ENCODE measurements around the gene ELAVL4.

The ELAVL4 gene

GRCh38 chr1:50097791-50098190, 10.9 kb upstream of the ELAVL4 start:
- Histone ChIP-seq H3K4me3 (ENCODE audit: low read depth in 1 of 5, low read length in 5 of 5) (no peak overlapping the region), H3K36me3 (ENCODE audit: control insufficient read depth in 5 of 5, insufficient read depth in 5 of 5, low read length in 5 of 5) (no peaks in the 10 kb centered on the region), H3K9ac (ENCODE audit: low read length in 5 of 5) (no peak overlapping the region), H3K4me1 (ENCODE audit: control insufficient read depth in 5 of 5, insufficient read depth in 5 of 5, low read length in 5 of 5) (no peaks in the 10 kb centered on the region), H3K9me3 (ENCODE audit: control insufficient read depth in 5 of 5, low read length in 5 of 5) (no peaks in the 10 kb centered on the region), H3K27me3 (ENCODE audit: control insufficient read depth in 5 of 5, insufficient read depth in 4 of 5, low read length in 5 of 5) (no peaks in the 10 kb centered on the region), H3K27ac (ENCODE audit: low read depth, low read length) (no peak overlapping the region)

GRCh38 chr1:50098591-50099021, 10.1 kb upstream of the ELAVL4 start:
- no peaks in the 10 kb centered on the region for H3K9me3 ChIP-seq (ENCODE audit: control insufficient read depth in 5 of 5, low read length in 5 of 5)
- no peak overlapping the region for H3K27ac ChIP-seq (ENCODE audit: low read depth, low read length)
- H3K4me3 ChIP-seq (ENCODE audit: low read depth in 1 of 5, low read length in 5 of 5), result no peak overlapping the region
- no peak overlapping the region for H3K9ac ChIP-seq (ENCODE audit: low read length in 5 of 5)
- H3K36me3 ChIP-seq (ENCODE audit: control insufficient read depth in 5 of 5, insufficient read depth in 5 of 5, low read length in 5 of 5), result no peaks in the 10 kb centered on the region
- H3K27me3 ChIP-seq (ENCODE audit: control insufficient read depth in 5 of 5, insufficient read depth in 4 of 5, low read length in 5 of 5), result no peaks in the 10 kb centered on the region
- no peaks in the 10 kb centered on the region for H3K4me1 ChIP-seq (ENCODE audit: control insufficient read depth in 5 of 5, insufficient read depth in 5 of 5, low read length in 5 of 5)

- Histone ChIP-seq H3K9me3 (ENCODE audit: control insufficient read depth in 5 of 5, low read length in 5 of 5) (no peaks in the 10 kb centered on the region), H3K27ac (ENCODE audit: low read depth, low read length) (no peak overlapping the region), H3K9ac (ENCODE audit: low read length in 5 of 5) (no peak overlapping the region), H3K4me1 (ENCODE audit: control insufficient read depth in 5 of 5, insufficient read depth in 5 of 5, low read length in 5 of 5) (no peaks in the 10 kb centered on the region), H3K4me3 (ENCODE audit: low read depth in 1 of 5, low read length in 5 of 5) (no peak overlapping the region), H3K36me3 (ENCODE audit: control insufficient read depth in 5 of 5, insufficient read depth in 5 of 5, low read length in 5 of 5) (no peaks in the 10 kb centered on the region), H3K27me3 (ENCODE audit: control insufficient read depth in 5 of 5, insufficient read depth in 4 of 5, low read length in 5 of 5) (no peaks in the 10 kb centered on the region)
Measured at GRCh38 chr1:50099654-50100053, 9.1 kb upstream of the ELAVL4 start.

- Histone ChIP-seq H3K27ac (ENCODE audit: low read depth, low read length) (no peak overlapping the region), H3K9me3 (ENCODE audit: control insufficient read depth in 5 of 5, low read length in 5 of 5) (no peaks in the 10 kb centered on the region), H3K27me3 (ENCODE audit: control insufficient read depth in 5 of 5, insufficient read depth in 4 of 5, low read length in 5 of 5) (peaks cover 2 to 6% (median 5%) of the 10 kb centered on the region in 5 donors), H3K4me1 (ENCODE audit: control insufficient read depth in 5 of 5, insufficient read depth in 5 of 5, low read length in 5 of 5) (no peaks in the 10 kb centered on the region), H3K9ac (ENCODE audit: low read length in 5 of 5) (no peak overlapping the region), H3K4me3 (ENCODE audit: low read depth in 1 of 5, low read length in 5 of 5) (no peak overlapping the region), H3K36me3 (ENCODE audit: control insufficient read depth in 5 of 5, insufficient read depth in 5 of 5, low read length in 5 of 5) (no peaks in the 10 kb centered on the region)
Measured at GRCh38 chr1:50103615-50104081, 5.1 kb upstream of the ELAVL4 start.

- no peaks in the 10 kb centered on the region for H3K9me3 ChIP-seq (ENCODE audit: control insufficient read depth in 5 of 5, low read length in 5 of 5)
- no peak overlapping the region for H3K4me3 ChIP-seq (ENCODE audit: low read depth in 1 of 5, low read length in 5 of 5)
- H3K4me1 ChIP-seq (ENCODE audit: control insufficient read depth in 5 of 5, insufficient read depth in 5 of 5, low read length in 5 of 5), result peaks cover 0 to 10% (median 7%) of the 10 kb centered on the region in 5 donors
- H3K27ac ChIP-seq (ENCODE audit: low read depth, low read length), result no peak overlapping the region
- peaks cover 5 to 16% (median 14%) of the 10 kb centered on the region in 5 donors for H3K27me3 ChIP-seq (ENCODE audit: control insufficient read depth in 5 of 5, insufficient read depth in 4 of 5, low read length in 5 of 5)
- H3K36me3 ChIP-seq (ENCODE audit: control insufficient read depth in 5 of 5, insufficient read depth in 5 of 5, low read length in 5 of 5), result no peaks in the 10 kb centered on the region
- H3K9ac ChIP-seq (ENCODE audit: low read length in 5 of 5), result no peak overlapping the region
Measured at GRCh38 chr1:50105433-50105832, 3.3 kb upstream of the ELAVL4 start.

- H3K36me3 ChIP-seq (ENCODE audit: control insufficient read depth in 5 of 5, insufficient read depth in 5 of 5, low read length in 5 of 5), result no peaks in the 10 kb centered on the region
- no peak overlapping the region for H3K9ac ChIP-seq (ENCODE audit: low read length in 5 of 5)
- no peaks in the 10 kb centered on the region for H3K9me3 ChIP-seq (ENCODE audit: control insufficient read depth in 5 of 5, low read length in 5 of 5)
- H3K4me1 ChIP-seq (ENCODE audit: control insufficient read depth in 5 of 5, insufficient read depth in 5 of 5, low read length in 5 of 5), result peaks cover 0 to 12% (median 7%) of the 10 kb centered on the region in 5 donors
- H3K27ac ChIP-seq (ENCODE audit: low read depth, low read length), result no peak overlapping the region
- peaks cover 5 to 23% (median 14%) of the 10 kb centered on the region in 5 donors for H3K27me3 ChIP-seq (ENCODE audit: control insufficient read depth in 5 of 5, insufficient read depth in 4 of 5, low read length in 5 of 5)
- no peak overlapping the region for H3K4me3 ChIP-seq (ENCODE audit: low read depth in 1 of 5, low read length in 5 of 5)
Measured at GRCh38 chr1:50106095-50106761, 2.5 kb upstream of the ELAVL4 start.

GRCh38 chr1:50109116-50109515, 396 bp downstream of the ELAVL4 start:
- H3K27me3 ChIP-seq (ENCODE audit: control insufficient read depth in 5 of 5, insufficient read depth in 4 of 5, low read length in 5 of 5), result peaks cover 5 to 23% (median 15%) of the 10 kb centered on the region in 5 donors
- peaks cover 0 to 12% (median 7%) of the 10 kb centered on the region in 5 donors for H3K4me1 ChIP-seq (ENCODE audit: control insufficient read depth in 5 of 5, insufficient read depth in 5 of 5, low read length in 5 of 5)
- no peak overlapping the region for H3K27ac ChIP-seq (ENCODE audit: low read depth, low read length)
- no peaks in the 10 kb centered on the region for H3K36me3 ChIP-seq (ENCODE audit: control insufficient read depth in 5 of 5, insufficient read depth in 5 of 5, low read length in 5 of 5)
- H3K9me3 ChIP-seq (ENCODE audit: control insufficient read depth in 5 of 5, low read length in 5 of 5), result no peaks in the 10 kb centered on the region
- H3K9ac ChIP-seq (ENCODE audit: low read length in 5 of 5), result no peak overlapping the region
- H3K4me3 ChIP-seq (ENCODE audit: low read depth in 1 of 5, low read length in 5 of 5), result no peak overlapping the region

GRCh38 chr1:50109647-50110075, 941 bp downstream of the ELAVL4 start:
- Histone ChIP-seq H3K36me3 (ENCODE audit: control insufficient read depth in 5 of 5, insufficient read depth in 5 of 5, low read length in 5 of 5) (no peaks in the 10 kb centered on the region), H3K9me3 (ENCODE audit: control insufficient read depth in 5 of 5, low read length in 5 of 5) (no peaks in the 10 kb centered on the region), H3K9ac (ENCODE audit: low read length in 5 of 5) (no peak overlapping the region), H3K4me1 (ENCODE audit: control insufficient read depth in 5 of 5, insufficient read depth in 5 of 5, low read length in 5 of 5) (peaks cover 0 to 12% (median 7%) of the 10 kb centered on the region in 5 donors), H3K27me3 (ENCODE audit: control insufficient read depth in 5 of 5, insufficient read depth in 4 of 5, low read length in 5 of 5) (peaks cover 5 to 23% (median 15%) of the 10 kb centered on the region in 5 donors), H3K27ac (ENCODE audit: low read depth, low read length) (no peak overlapping the region), H3K4me3 (ENCODE audit: low read depth in 1 of 5, low read length in 5 of 5) (peak overlapping the region in 1 of 5 donors; percentile 2)

GRCh38 chr1:50110151-50110550, 1.4 kb downstream of the ELAVL4 start:
- Histone ChIP-seq H3K9me3 (ENCODE audit: control insufficient read depth in 5 of 5, low read length in 5 of 5) (no peaks in the 10 kb centered on the region), H3K36me3 (ENCODE audit: control insufficient read depth in 5 of 5, insufficient read depth in 5 of 5, low read length in 5 of 5) (no peaks in the 10 kb centered on the region), H3K4me3 (ENCODE audit: low read depth in 1 of 5, low read length in 5 of 5) (peak overlapping the region in 2 of 5 donors; percentile 2 to 8), H3K27me3 (ENCODE audit: control insufficient read depth in 5 of 5, insufficient read depth in 4 of 5, low read length in 5 of 5) (peaks cover 5 to 23% (median 15%) of the 10 kb centered on the region in 5 donors), H3K4me1 (ENCODE audit: control insufficient read depth in 5 of 5, insufficient read depth in 5 of 5, low read length in 5 of 5) (peaks cover 0 to 12% (median 7%) of the 10 kb centered on the region in 5 donors), H3K27ac (ENCODE audit: low read depth, low read length) (no peak overlapping the region), H3K9ac (ENCODE audit: low read length in 5 of 5) (no peak overlapping the region)

GRCh38 chr1:50110656-50111055, 1.9 kb downstream of the ELAVL4 start:
- no peak overlapping the region for H3K9ac ChIP-seq (ENCODE audit: low read length in 5 of 5)
- H3K9me3 ChIP-seq (ENCODE audit: control insufficient read depth in 5 of 5, low read length in 5 of 5), result no peaks in the 10 kb centered on the region
- no peak overlapping the region for H3K27ac ChIP-seq (ENCODE audit: low read depth, low read length)
- no peaks in the 10 kb centered on the region for H3K36me3 ChIP-seq (ENCODE audit: control insufficient read depth in 5 of 5, insufficient read depth in 5 of 5, low read length in 5 of 5)
- peaks cover 0 to 12% (median 7%) of the 10 kb centered on the region in 5 donors for H3K4me1 ChIP-seq (ENCODE audit: control insufficient read depth in 5 of 5, insufficient read depth in 5 of 5, low read length in 5 of 5)
- H3K4me3 ChIP-seq (ENCODE audit: low read depth in 1 of 5, low read length in 5 of 5), result peak overlapping the region in 1 of 5 donors; percentile 2
- peaks cover 5 to 23% (median 15%) of the 10 kb centered on the region in 5 donors for H3K27me3 ChIP-seq (ENCODE audit: control insufficient read depth in 5 of 5, insufficient read depth in 4 of 5, low read length in 5 of 5)
